Hypothalamus (tissue), 51 donors: ENCODE measurements around the gene CD4.

ENCODE experiments used
- DNase-seq, 51 donors: peaks; one replicate each; lab custom pipeline; 2025; lab: John Stamatoyannopoulos, UW

Gene CD4

DNA sequence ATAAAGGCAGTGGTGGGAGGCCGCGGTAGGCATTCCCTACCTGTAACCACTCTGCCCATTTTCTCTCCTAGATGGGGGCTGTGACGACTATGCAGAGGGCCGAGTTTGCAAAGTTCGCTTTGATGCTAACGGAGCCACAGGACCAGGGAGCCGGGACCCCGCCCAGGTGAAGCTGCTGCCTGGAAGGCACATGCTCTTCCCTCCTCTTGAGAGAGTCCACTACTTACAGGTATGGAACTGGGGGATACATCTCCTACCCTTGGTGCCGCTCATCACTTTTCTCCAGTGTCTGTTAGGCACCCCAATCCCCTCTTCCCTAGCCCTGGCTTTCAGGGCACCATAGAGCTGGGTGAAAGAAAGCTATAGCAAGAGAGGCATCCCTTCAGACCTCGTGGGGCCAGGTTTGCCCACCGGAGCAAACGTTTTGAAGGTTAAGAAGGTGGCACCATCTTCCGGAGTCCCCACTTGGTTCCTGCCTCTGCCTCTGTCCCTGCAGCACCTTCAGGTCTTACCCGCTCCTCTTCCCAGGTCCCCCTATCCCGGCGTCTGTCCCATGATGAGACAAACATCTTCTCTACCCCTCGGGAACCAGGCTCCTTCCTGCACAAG, 36.9 kb downstream of the CD4 start:
- no peak for DNase-seq

DNA sequence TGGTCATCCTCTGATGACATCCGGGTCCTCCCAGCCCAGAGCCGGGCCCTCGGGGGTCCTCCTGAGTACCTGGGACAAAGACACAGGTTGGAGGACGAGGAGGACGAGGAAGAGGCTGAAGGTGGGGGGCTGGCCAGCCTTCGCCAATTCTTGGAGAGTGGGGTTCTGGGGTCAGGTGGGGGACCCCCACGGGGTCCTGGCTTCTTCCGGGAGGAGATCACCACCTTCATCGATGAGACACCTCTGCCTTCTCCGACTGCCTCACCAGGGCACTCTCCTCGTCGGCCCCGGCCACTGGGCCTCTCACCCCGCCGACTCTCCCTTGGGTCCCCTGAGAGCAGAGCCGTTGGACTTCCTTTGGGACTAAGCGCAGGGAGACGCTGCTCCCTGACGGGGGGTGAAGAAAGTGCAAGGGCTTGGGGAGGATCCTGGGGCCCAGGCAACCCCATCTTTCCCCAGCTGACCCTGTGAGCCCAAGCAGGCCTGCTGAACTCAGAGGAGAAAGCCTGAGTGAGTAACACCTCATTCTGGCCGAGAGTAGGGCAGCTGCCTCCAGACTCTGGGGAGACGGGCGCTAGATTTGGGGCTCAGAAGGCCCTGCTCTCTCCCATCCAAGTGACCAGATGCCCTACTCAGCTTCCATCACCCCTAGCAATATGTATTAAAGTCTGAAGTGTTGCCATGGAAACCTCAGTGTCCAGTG, 37.6 kb downstream of the CD4 start:
- no peak for DNase-seq

GRCh38 chr12:6827437-6827911, 38.1 kb downstream of the CD4 start:
- peak in 36 of 51 donors; percentile 20 to 82 (median 62) for DNase-seq

DNA sequence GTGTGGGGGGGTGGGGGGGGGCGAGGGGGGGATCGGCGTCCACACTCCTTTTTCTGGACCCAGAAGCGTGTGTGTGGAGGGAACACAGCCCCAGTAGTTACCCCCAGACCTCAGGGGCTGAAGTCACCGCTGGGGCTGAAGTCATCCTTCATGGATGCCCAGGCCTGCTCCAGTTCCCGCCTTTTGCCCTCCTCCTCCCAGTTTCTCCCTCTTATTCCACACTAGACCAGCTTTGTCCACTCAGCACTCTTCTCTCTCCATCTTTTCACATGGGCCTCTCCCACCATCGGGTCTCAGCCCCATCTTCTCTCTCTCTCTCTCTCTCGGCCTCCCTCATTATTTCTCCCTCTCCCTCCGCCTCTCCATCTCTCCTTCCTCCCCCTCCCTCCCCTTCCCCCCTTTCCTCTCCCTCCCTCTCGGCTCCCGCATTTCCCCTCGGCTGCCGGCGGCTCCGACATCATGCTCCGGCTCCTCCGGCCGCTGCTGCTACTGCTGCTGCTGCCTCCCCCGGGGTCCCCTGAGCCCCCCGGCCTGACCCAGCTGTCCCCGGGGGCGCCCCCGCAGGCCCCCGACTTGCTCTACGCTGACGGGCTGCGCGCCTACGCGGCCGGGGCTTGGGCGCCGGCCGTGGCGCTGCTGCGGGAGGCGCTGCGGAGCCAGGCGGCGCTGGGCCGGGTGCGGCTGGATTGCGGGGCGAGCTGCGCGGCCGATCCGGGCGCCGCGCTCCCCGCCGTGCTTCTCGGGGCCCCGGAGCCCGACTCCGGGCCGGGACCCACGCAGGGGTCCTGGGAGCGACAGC, 38.9 kb downstream of the CD4 start, which contains the start of gene P3H3:
Gene P3H3, plus strand, starts transcription at position 426 of the 799 bp plus-strand sequence. Its CDS starts 34 bp downstream, at position 460.
- DNase-seq, result peak in 16 of 51 donors; percentile 14 to 46 (median 26)

DNA sequence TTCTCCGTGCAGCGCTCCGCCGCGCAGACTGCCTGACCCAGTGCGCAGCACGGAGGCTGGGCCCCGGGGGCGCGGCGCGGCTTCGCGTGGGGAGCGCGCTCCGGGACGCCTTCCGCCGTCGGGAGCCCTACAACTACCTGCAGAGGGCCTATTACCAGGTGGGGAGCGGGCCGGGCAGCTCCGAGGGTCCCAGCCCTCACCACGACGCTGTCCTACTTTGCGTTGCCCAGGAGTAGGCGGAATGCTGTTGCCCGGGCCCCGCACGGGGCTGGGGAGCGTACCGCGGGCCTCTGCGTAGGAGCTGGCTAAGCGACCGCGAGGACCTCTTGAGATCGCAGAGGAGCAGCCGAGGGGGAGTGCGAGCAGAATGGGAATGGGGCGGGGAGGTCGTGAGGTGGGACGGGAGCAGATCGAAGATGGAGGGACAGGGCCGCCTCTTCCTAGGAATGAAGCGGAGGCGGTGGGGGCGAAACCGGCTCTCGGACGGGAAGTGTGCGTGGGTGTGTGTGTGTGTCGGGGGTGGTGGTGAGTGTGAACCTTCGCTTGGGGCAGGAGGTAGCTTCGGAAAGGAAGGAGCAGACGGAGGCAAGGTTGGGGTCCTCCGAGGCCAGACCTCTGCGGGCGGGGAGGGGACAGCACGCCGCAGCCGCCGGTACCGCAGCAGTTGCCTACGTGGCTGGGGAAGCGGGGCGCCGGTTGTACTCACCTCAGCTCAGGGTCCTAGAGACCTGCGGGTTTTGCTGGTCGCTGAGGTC, 39.6 kb downstream of the CD4 start:
- DNase-seq, result peak in 22 of 51 donors; percentile 8 to 69 (median 40)

DNA sequence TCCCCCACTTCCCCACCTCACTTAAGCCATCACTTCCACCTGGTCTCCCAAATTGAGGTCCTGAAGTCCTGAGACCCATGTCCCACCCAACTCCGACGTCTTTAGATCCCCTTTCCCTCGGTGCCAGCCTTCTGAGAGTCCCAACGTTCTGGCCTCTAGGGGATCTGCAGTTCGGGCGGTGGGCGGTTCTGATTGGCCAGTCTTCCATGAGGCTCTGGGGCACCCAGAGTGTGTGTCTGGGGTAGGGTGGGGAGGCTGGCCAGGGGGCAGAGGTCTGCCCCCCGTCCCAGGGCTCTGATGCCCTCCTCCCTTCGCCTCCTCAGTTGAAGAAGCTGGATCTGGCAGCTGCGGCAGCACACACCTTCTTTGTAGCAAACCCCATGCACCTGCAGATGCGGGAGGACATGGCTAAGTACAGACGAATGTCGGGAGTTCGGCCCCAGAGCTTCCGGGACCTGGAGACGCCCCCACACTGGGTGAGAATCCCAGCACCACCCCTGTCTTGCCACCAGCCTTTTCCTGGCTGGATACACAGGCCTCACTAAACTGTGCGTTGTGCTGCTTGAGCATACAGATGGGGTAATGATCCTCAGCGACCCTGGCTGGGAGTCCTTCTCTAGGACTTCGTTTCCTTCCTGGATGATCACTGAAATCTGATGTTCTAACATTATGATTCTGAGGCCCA, 40.4 kb downstream of the CD4 start:
- peak in 5 of 51 donors; percentile 24 to 69 (median 61) for DNase-seq

GRCh38 chr12:6830286-6830890, 41.1 kb downstream of the CD4 start:
- no peak for DNase-seq

DNA sequence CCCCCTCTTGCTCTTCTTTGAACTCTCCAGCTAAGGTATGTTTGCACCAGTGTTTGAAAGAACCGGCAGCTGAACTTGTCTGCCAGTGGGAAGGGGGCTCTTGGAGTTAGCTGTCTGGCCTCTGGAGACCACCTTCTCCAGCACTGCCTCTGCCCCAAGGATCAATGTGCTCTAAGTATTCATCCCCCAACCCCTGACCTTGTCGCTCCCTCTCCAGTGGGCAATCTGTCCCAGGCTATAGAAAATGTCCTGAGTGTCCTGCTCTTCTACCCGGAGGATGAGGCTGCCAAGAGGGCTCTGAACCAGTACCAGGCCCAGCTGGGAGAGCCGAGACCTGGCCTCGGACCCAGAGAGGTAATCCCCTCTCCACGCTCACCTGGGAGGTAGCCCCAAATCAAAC, 41.7 kb downstream of the CD4 start:
- no peak for DNase-seq

- DNase-seq, result no peak
These were observed 42.2 kb downstream of the CD4 start for GRCh38 chr12:6831450-6831995.

DNA sequence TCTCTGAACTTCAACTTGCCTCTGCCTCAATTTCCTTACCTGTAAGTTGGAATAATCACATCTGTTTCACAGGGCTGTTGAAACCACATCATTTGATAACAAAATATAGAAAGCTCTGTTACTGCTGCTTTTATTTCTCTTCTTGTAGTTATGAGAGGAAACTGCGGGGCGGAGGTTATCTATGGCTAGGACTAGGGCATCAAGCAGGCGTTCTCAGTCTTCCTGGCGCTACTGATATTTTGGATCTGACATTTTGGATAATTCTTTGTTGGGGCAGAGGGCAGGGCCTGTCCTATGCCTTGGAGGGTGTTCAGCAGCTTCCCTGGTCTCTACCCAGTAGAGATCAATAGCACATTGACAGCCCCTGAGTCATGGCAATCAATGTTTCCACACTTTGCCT, 42.8 kb downstream of the CD4 start:
- DNase-seq, result no peak

GRCh38 chr12:6833189-6833890, 44.0 kb downstream of the CD4 start:
- DNase-seq, result no peak

DNA sequence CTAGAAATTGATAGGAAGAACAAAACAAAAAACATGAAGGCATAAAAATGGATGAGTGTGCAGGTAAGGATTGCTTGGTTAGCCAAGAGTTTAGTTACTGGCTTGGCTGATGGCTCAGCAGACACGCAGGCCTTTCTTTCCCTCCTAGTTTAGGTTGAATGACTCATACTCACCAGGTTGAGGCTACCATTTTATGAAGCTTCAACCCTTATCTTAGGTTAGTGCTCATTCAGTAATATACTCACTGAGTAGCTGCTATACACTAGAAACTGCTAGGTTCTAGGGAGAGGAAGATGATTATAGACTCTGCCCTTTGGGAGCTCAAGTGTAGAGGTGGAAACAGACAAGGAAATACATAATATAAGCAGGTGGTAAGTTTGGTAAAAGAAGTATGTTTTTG, 44.9 kb downstream of the CD4 start:
- no peak for DNase-seq

GRCh38 chr12:6834873-6835272, 45.5 kb downstream of the CD4 start:
- DNase-seq, result peak in 2 of 51 donors; percentile 6 to 15

GRCh38 chr12:6836851-6837250, 47.5 kb downstream of the CD4 start:
- no peak for DNase-seq

DNA sequence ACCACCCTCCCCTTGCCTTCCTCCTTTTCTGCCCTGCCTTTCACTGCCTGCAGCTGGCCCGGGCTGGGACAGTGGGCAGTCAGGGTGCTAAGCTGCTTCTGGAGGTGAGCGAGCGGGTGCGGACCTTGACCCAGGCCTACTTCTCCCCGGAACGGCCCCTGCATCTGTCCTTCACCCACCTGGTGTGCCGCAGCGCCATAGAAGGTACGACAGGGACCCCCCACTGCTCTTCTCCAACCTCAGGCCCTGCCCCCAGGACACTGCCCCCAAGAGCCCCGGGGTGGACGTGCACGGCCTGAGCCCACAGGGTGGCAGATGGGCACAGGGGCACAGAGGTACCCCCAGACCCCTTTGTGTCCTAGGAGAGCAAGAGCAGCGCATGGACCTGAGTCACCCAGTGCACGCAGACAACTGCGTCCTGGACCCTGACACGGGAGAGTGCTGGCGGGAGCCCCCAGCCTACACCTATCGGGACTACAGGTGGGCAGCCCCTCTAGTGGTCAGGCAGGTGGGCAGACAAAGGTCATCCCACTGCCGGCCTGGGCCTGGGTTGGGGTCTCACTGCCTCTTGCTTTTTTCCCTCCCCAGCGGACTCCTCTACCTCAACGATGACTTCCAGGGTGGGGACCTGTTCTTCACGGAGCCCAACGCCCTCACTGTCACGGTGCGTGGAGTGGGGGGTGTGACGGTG, 48.2 kb downstream of the CD4 start:
- no peak for DNase-seq

DNA sequence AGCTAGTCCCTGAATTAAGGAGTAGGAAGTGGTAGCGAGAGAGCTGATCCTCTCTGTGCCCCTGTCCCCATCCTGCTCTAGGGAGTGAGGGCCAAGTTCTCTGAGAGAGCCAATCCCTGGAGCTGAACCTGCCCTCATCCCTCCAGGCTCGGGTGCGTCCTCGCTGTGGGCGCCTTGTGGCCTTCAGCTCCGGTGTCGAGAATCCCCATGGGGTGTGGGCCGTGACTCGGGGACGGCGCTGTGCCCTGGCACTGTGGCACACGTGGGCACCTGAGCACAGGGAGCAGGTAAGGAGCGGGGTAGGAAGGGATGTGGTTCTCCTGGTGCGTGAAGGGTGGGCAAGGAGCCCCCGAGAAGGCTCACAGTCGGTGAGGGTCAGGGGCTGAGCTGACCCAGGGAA, 49.5 kb downstream of the CD4 start:
- no peak for DNase-seq

- DNase-seq, result no peak
These were observed 50.3 kb downstream of the CD4 start for GRCh38 chr12:6839482-6840201.
